ENCODE measurements around the gene THEMIS. TPM values are rescaled to one million over a fixed set of nuclear protein-coding genes. Genes with fewer than 3 reads are reported as not detected.

Gene THEMIS
- total and polyA plus RNA-seq, 2 of the 4 experiments (the other 2 are of a cell fraction) = not detected

DNA sequence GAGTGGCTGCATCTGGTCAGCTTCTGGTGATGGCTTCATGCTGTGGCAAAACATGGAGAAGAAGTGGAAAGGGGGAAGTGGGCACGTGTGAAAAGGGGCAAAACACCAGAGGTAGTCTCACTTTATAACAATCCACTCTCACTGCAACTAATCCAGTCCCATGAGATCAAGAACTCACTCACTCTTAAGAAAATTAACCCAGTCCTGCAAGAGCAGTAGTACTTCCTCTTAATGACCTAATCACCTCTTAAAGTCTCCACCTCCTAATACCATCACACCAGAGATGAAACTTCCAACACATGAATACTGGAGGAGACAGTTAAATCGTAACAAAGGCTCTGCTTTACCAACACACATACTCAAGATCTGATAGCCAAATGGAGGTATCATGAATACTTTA lies 152.6 kb downstream of the THEMIS start:
- no peak overlapping the region for H2AK9ac ChIP-seq (replicated peaks; ENCODE audit: low read depth, low read length, poor library complexity)
- ATAC-seq (ENCODE audit: low read depth) = no peak
- ChIA-PET CTCF (no interaction called here), POLR2A (ENCODE audit: unreplicated experiment) (interaction anchor here (0.6 kb wide), 1 partner anchor 86 kb away, joined by 4 read pairs; no protein-coding TSS in a partner anchor)
- H3K36me3 ChIP-seq (ENCODE audit: control insufficient read depth, insufficient read depth, low read length) = no peaks in the 10 kb centered on the region
- no TSS peak for BruUV-seq (replicated peaks)
- no peak overlapping the region for H3K56ac ChIP-seq (ENCODE audit: extremely low read depth, insufficient read depth, low read length)
- H3K9ac ChIP-seq (ENCODE audit: low read depth, low read length) = no peak overlapping the region
- no peak overlapping the region for H3K4me2 ChIP-seq (ENCODE audit: low read depth, low read length)
- peak overlapping the region; percentile 23; the same call in 1 of the 2 replicates for H4K91ac ChIP-seq (ENCODE audit: insufficient read depth, low read depth, low read length)
- H3K23ac ChIP-seq (ENCODE audit: low read depth, low read length) = no peak overlapping the region
- H2AK5ac ChIP-seq (ENCODE audit: low read depth, low read length) = no peak overlapping the region
- no peak for DNase-seq
- H3K4me3 ChIP-seq (ENCODE audit: insufficient read depth, low read depth, low read length) = no peak overlapping the region
- H3K27me3 ChIP-seq (ENCODE audit: control insufficient read depth, insufficient read depth, low read length) = no peaks in the 10 kb centered on the region
- peak overlapping the region; percentile 58 for H2BK120ac ChIP-seq (ENCODE audit: low read depth, low read length)
- dilution Hi-C loops (cut with HindIII; ENCODE audit: low sequenced_read_pairs, unreplicated experiment) = no loop called here
- no peaks in the 10 kb centered on the region for H3K79me1 ChIP-seq (ENCODE audit: low read depth in 1 of 2, low read length in 2 of 2)
- H3K4me1 ChIP-seq (ENCODE audit: control insufficient read depth, insufficient read depth, low read length) = no peaks in the 10 kb centered on the region
- no peaks in the 10 kb centered on the region for H3K9me3 ChIP-seq (ENCODE audit: control insufficient read depth, insufficient read depth, low read length)
- H4K20me1 ChIP-seq (ENCODE audit: insufficient read depth, low read length) = no peaks in the 10 kb centered on the region
- H4K8ac ChIP-seq (ENCODE audit: low read depth in 2 of 2, low read length in 2 of 2) = peak overlapping the region in 1 of 2 experiments; percentile 6; a peak in 2 of 4 replicates
- H3K18ac ChIP-seq (ENCODE audit: low read depth, low read length) = peak overlapping the region; percentile 82; the same call in 1 of the 2 replicates
- TF ChIP-seq, protein P1, sequence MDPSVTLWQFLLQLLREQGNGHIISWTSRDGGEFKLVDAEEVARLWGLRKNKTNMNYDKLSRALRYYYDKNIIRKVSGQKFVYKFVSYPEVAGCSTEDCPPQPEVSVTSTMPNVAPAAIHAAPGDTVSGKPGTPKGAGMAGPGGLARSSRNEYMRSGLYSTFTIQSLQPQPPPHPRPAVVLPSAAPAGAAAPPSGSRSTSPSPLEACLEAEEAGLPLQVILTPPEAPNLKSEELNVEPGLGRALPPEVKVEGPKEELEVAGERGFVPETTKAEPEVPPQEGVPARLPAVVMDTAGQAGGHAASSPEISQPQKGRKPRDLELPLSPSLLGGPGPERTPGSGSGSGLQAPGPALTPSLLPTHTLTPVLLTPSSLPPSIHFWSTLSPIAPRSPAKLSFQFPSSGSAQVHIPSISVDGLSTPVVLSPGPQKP (IDR thresholded peaks at IDR 0.05; ENCODE audit: borderline replicate concordance, low read depth, low read length) = no peak
- TF ChIP-seq FOS (IDR thresholded peaks at IDR 0.05; ENCODE audit: low read depth, low read length) = no peak
- no CpG with 5 or more reads among the region's 2 CpGs for WGBS, 2 experiments (ENCODE audit: extremely low coverage in 2 of 2, insufficient read length in 1 of 2)
- peak overlapping the region; percentile 35; the same call in 1 of the 2 replicates for H4K5ac ChIP-seq (ENCODE audit: low read depth, low read length)
- 0 out of 2 replicates have a peak overlapping the region, but pooled peaks have one; percentile 5 for H3K14ac ChIP-seq (replicated peaks; ENCODE audit: low read depth, low read length)
- no peak overlapping the region for H2AFZ ChIP-seq (replicated peaks; ENCODE audit: low read length, poor library complexity)
- H3K4ac ChIP-seq (ENCODE audit: low read depth, low read length) = peak overlapping the region; percentile 6; the same call in 1 of the 2 replicates
- intact Hi-C loops (cut with micrococcal nuclease) = no loop called here
- in situ Hi-C loops (cut with MboI; ENCODE audit: low sequenced_read_pairs) = no loop called here
- peak overlapping the region; percentile 62; the same call in 1 of the 3 replicates for H2BK15ac ChIP-seq (ENCODE audit: low read depth, low read length)
- H3K9me1 ChIP-seq (ENCODE audit: insufficient read depth, low read length) = no peaks in the 10 kb centered on the region
- no peak overlapping the region for H3K27ac ChIP-seq (ENCODE audit: insufficient read depth, low read length)
- peak overlapping the region; percentile 41; the same call in 1 of the 2 replicates for H2BK20ac ChIP-seq (ENCODE audit: low read depth, low read length)
- H2BK5ac ChIP-seq (ENCODE audit: low read depth, low read length, poor library complexity, severe bottlenecking) = no peak overlapping the region

Measured in IMR-90 (cell line).